Activated naive CD4-positive, alpha-beta T cell treated with anti-CD3 and anti-CD28 coated beads, Interleukin-2, amount 10 ng/mL, durations not matched to agents 7 days and 5 days (primary cell): ENCODE data around the gene USP35.
"Not testable (repeated sequence)": the region's sequence is repeated elsewhere in the genome, so short reads cannot be mapped to it uniquely, and the experiment has no call there.

Experiments used
- CTCF ChIA-PET: fragments of 350-600 bp; sonication (Branson Sonifier 250); formaldehyde crosslinking; loops from one replicate; lab custom pipeline; 2021; ENCODE audit warnings: antibody characterized with exemption; lab: Charles Lee
- DNase-seq: peaks from one replicate; pipeline ENCODE4 v3.0.0-alpha.2; 2020
- H3K27ac Mint-ChIP-seq: one replicate; pipeline ENCODE4 v1.8.0; 2021; ENCODE audit warnings: mild to moderate bottlenecking, moderate library complexity, mixed read lengths
- H3K27me3 Mint-ChIP-seq: one replicate; pipeline ENCODE4 v1.8.0; 2021; ENCODE audit warnings: mild to moderate bottlenecking, mixed read lengths
- H3K36me3 Mint-ChIP-seq: one replicate; pipeline ENCODE4 v1.8.0; 2021; ENCODE audit warnings: mixed read lengths
- H3K4me1 Mint-ChIP-seq: one replicate; pipeline ENCODE4 v1.8.0; 2021; ENCODE audit warnings: mixed read lengths
- H3K4me3 Mint-ChIP-seq: one replicate; pipeline ENCODE4 v1.8.0; 2021; ENCODE audit warnings: mild to moderate bottlenecking, moderate library complexity, mixed read lengths
- H3K9me3 Mint-ChIP-seq: one replicate; pipeline ENCODE4 v1.8.0; 2021; ENCODE audit warnings: mixed read lengths

The USP35 gene

GRCh38 chr11:78221396-78222315 is 32.9 kb downstream of the USP35 start:
- CTCF ChIA-PET = interaction anchor here (1.0 kb wide), 1 partner anchor 18 kb away, joined by 4 read pairs; no protein-coding TSS in a partner anchor
- Mint-ChIP-seq H3K4me3 (no peak overlapping the region), H3K36me3 (peaks cover 47% of the 10 kb centered on the region), H3K27me3 (no peaks in the 10 kb centered on the region), H3K27ac (no peak overlapping the region), H3K4me1 (peaks cover 27% of the 10 kb centered on the region), H3K9me3 (no peaks in the 10 kb centered on the region)
- DNase-seq = peak; percentile 11

- H3K27me3 Mint-ChIP-seq, H3K27ac Mint-ChIP-seq, H3K4me3 Mint-ChIP-seq, H3K9me3 Mint-ChIP-seq, CTCF ChIA-PET: not testable (repeated sequence)
- Mint-ChIP-seq H3K36me3 (peaks cover 40% of the 10 kb centered on the region), H3K4me1 (peaks cover 33% of the 10 kb centered on the region)
- DNase-seq = peak; percentile 8
These were observed 34.0 kb downstream of the USP35 start for GRCh38 chr11:78222726-78223125.

- peak; percentile 8 for DNase-seq
- Mint-ChIP-seq H3K27me3 (no peaks in the 10 kb centered on the region), H3K27ac (no peak overlapping the region), H3K4me3 (no peak overlapping the region), H3K36me3 (peaks cover 40% of the 10 kb centered on the region), H3K4me1 (peaks cover 40% of the 10 kb centered on the region), H3K9me3 (no peaks in the 10 kb centered on the region)
- CTCF ChIA-PET = no interaction called here
These were observed 34.7 kb downstream of the USP35 start for GRCh38 chr11:78223320-78223954.

- H3K4me1 Mint-ChIP-seq = peaks cover 51% of the 10 kb centered on the region
- no peak overlapping the region for H3K4me3 Mint-ChIP-seq
- no peaks in the 10 kb centered on the region for H3K9me3 Mint-ChIP-seq
- peaks cover 39% of the 10 kb centered on the region for H3K36me3 Mint-ChIP-seq
- peak overlapping the region; percentile 21 for H3K27ac Mint-ChIP-seq
- no peak for DNase-seq
- no peaks in the 10 kb centered on the region for H3K27me3 Mint-ChIP-seq
- CTCF ChIA-PET = interaction anchor here (0.6 kb wide), 1 partner anchor 25 kb away, joined by 4 read pairs; no protein-coding TSS in a partner anchor
These were observed 35.8 kb downstream of the USP35 start for GRCh38 chr11:78224506-78224905.

GRCh38 chr11:78224906-78225420 is 36.2 kb downstream of the USP35 start:
- Mint-ChIP-seq H3K27me3 (no peaks in the 10 kb centered on the region), H3K36me3 (peaks cover 36% of the 10 kb centered on the region), H3K4me1 (peaks cover 55% of the 10 kb centered on the region), H3K4me3 (no peak overlapping the region), H3K27ac (no peak overlapping the region), H3K9me3 (no peaks in the 10 kb centered on the region)
- CTCF ChIA-PET = no interaction called here
- no peak for DNase-seq

GRCh38 chr11:78226684-78227680 is 38.3 kb downstream of the USP35 start:
- Mint-ChIP-seq H3K27me3 (no peaks in the 10 kb centered on the region), H3K27ac (peak overlapping the region; percentile 81), H3K9me3 (no peaks in the 10 kb centered on the region), H3K36me3 (peaks cover 28% of the 10 kb centered on the region), H3K4me1 (peaks cover 56% of the 10 kb centered on the region), H3K4me3 (no peak overlapping the region)
- DNase-seq = no peak
- CTCF ChIA-PET = interaction anchor here (1.0 to 3.9 kb wide), 16 partner anchors 14 to 338 kb away, joined by 3 to 65 read pairs (median 4); partner anchors contain the start of genes GAB2, KCTD21 and USP35

- CTCF ChIA-PET = interaction anchor here (0.6 to 3.9 kb wide), 31 partner anchors 8 to 359 kb away, joined by 3 to 65 read pairs (median 4); partner anchors contain the start of genes ALG8, GAB2, INTS4 and KCTD21
- peaks cover 56% of the 10 kb centered on the region for H3K4me1 Mint-ChIP-seq
- H3K27ac Mint-ChIP-seq = no peak overlapping the region
- DNase-seq = no peak
- no peak overlapping the region for H3K4me3 Mint-ChIP-seq
- no peaks in the 10 kb centered on the region for H3K27me3 Mint-ChIP-seq
- no peaks in the 10 kb centered on the region for H3K9me3 Mint-ChIP-seq
- peaks cover 28% of the 10 kb centered on the region for H3K36me3 Mint-ChIP-seq
These were observed 39.2 kb downstream of the USP35 start for GRCh38 chr11:78227921-78228320.

- Mint-ChIP-seq H3K4me1 (peaks cover 55% of the 10 kb centered on the region), H3K27ac (no peak overlapping the region), H3K9me3 (no peaks in the 10 kb centered on the region), H3K4me3 (no peak overlapping the region), H3K27me3 (no peaks in the 10 kb centered on the region), H3K36me3 (peaks cover 27% of the 10 kb centered on the region)
- peak; percentile 39 for DNase-seq
- CTCF ChIA-PET = interaction anchor here (0.6 to 3.9 kb wide), 27 partner anchors 9 to 358 kb away, joined by 3 to 65 read pairs (median 4); partner anchors contain the start of genes ALG8, GAB2, INTS4 and KCTD21
These were observed 39.7 kb downstream of the USP35 start for GRCh38 chr11:78228467-78228866.

- CTCF ChIA-PET = interaction anchor here (2.6 to 3.9 kb wide), 2 partner anchors 12 to 336 kb away, joined by 7 to 65 read pairs; no protein-coding TSS in a partner anchor
- H3K9me3 Mint-ChIP-seq = no peaks in the 10 kb centered on the region
- H3K27ac Mint-ChIP-seq = no peak overlapping the region
- no peak overlapping the region for H3K4me3 Mint-ChIP-seq
- peaks cover 53% of the 10 kb centered on the region for H3K4me1 Mint-ChIP-seq
- peaks cover 24% of the 10 kb centered on the region for H3K36me3 Mint-ChIP-seq
- no peaks in the 10 kb centered on the region for H3K27me3 Mint-ChIP-seq
- no peak for DNase-seq
These were observed 40.4 kb downstream of the USP35 start for GRCh38 chr11:78229106-78229505.

GRCh38 chr11:78230161-78230877 is 41.6 kb downstream of the USP35 start:
- no peaks in the 10 kb centered on the region for H3K9me3 Mint-ChIP-seq
- H3K4me1 Mint-ChIP-seq = peaks cover 43% of the 10 kb centered on the region
- no peaks in the 10 kb centered on the region for H3K27me3 Mint-ChIP-seq
- CTCF ChIA-PET = no interaction called here
- H3K4me3 Mint-ChIP-seq = no peak overlapping the region
- peaks cover 15% of the 10 kb centered on the region for H3K36me3 Mint-ChIP-seq
- no peak overlapping the region for H3K27ac Mint-ChIP-seq
- DNase-seq = no peak

- Mint-ChIP-seq H3K36me3 (peaks cover 24% of the 10 kb centered on the region), H3K27me3 (no peaks in the 10 kb centered on the region), H3K27ac (no peak overlapping the region), H3K9me3 (peaks cover 1% of the 10 kb centered on the region), H3K4me3 (no peak overlapping the region), H3K4me1 (peaks cover 35% of the 10 kb centered on the region)
- no peak for DNase-seq
- CTCF ChIA-PET = interaction anchor here (1.4 kb wide), 1 partner anchor 333 kb away, joined by 5 read pairs; no protein-coding TSS in a partner anchor
These were observed 43.3 kb downstream of the USP35 start for GRCh38 chr11:78231962-78232501.

- H3K9me3 Mint-ChIP-seq, CTCF ChIA-PET, H3K27ac Mint-ChIP-seq, DNase-seq, H3K4me3 Mint-ChIP-seq, H3K27me3 Mint-ChIP-seq: not testable (repeated sequence)
- H3K36me3 Mint-ChIP-seq = peaks cover 31% of the 10 kb centered on the region
- peaks cover 24% of the 10 kb centered on the region for H3K4me1 Mint-ChIP-seq
These were observed 44.3 kb downstream of the USP35 start for GRCh38 chr11:78233046-78233445.
